ENCODE measurements around the gene C2CD3.

C2CD3 gene

DNA sequence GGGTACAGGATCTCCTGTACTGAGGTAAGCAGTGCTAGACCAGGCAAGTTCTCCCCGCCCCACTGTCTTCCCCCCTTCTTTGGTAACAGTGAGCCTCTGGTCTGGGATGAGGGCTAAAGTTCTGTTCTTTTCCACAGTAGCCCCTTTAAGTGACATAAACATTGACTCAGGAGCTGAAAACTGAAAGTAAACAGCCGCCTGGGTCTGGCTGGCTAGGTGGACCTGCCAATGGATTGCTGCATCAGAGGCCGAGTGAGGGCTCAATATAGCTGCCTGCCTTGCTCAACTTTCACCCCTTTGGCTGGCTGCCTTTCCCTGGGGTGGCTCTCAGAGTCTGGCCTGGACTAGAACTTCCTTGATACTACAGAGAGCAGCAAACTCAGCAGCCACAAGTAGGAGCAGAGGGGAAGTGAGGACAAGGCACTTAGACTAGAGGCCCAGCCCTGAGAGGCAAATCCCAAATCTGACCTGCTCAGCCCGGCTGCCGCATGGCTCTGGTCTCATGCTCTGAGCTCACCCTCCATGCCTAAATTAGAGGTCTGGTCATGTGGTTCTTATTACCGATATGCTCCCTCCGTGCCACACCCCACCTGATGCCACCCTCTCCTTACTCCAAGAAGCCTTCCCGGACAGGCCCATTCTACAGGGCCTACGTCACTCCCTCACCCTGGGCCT is 152.3 kb downstream of the C2CD3 start:
- DNase-seq (ENCODE audit: low read depth), result peak; percentile 95

DNA sequence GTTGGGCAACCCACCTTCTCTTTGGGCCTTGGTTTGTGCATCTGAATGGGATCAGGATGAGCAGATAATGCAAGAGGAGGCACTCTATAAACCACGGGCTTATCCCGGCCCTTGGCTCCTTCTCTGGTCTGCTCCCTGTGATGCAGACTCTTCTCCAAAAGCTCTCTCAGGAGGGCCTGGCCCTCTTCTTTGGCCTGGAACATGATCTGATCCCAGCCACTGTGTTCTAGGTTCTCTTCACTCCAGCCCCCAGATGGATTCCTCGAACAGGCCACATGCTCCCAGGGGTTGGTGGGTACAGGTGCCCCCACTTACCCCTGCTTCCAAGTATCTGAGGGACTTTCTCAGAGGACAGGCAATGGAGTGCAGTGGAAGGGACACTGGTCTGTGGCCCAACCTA is 153.2 kb downstream of the C2CD3 start:
- no peak for DNase-seq (ENCODE audit: low read depth)

GRCh38 chr11:74015919-74016684 is 154.7 kb downstream of the C2CD3 start:
- DNase-seq (ENCODE audit: low read depth), result no peak

GRCh38 chr11:74014880-74015279 is 155.9 kb downstream of the C2CD3 start:
- no peak for DNase-seq (ENCODE audit: low read depth)

DNA sequence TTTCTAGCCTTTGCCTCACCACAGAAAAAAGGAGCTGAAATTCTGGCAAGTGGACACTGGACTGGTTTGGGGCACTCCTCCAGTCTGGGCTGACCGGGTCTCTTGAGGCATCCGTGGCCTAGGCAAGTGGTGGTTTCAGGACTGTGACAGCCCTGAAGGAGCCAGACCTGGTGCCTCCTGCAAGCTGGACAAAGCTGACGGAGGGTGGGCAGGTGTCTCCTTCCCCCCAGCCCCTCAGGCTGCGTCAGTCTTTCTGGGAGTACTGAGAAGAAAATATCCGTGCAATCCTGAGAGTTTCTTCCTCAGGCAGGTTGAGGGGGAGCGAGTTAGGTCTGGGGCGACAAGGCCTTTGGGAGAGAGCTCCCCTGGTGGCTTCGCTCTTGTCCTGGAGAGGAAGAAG is 157.7 kb downstream of the C2CD3 start:
- DNase-seq (ENCODE audit: low read depth), result no peak

- no peak for DNase-seq (ENCODE audit: low read depth)
These were observed 158.6 kb downstream of the C2CD3 start for GRCh38 chr11:74012074-74012809.

- peak; percentile 73 for DNase-seq (ENCODE audit: low read depth)
These were observed 159.3 kb downstream of the C2CD3 start for GRCh38 chr11:74011360-74012073.

- DNase-seq (ENCODE audit: low read depth), result no peak
These were observed 160.2 kb downstream of the C2CD3 start for GRCh38 chr11:74010306-74011300.

DNA sequence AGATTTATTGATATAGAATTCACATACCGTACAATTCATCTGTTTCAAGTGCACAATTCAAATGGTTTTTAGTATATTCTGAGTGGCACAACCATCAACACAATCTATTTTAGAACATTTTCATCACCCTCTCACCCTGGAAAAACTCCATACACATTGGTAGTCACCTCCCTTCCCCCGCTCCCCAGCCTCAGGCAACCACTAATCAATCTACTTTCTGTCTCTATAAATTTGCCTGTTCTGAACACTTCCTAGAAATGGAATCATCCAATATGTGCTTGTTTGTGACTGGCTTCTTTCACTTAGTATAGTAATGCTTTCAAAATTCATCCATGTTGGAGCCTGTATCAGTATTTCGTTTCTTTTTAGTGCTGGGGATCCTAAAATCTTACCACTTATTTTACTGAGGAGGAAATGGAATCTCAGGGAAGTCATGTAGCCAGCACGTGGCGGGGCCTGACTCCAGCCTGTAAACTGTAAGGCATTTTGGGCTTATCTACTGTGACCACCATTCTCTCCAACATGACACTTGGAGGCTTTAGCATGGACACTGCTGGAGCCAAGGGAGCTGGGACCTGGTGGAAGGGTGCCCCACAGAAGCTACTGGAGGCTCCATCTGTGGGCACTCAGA is 161.0 kb downstream of the C2CD3 start:
- no peak for DNase-seq (ENCODE audit: low read depth)

DNA sequence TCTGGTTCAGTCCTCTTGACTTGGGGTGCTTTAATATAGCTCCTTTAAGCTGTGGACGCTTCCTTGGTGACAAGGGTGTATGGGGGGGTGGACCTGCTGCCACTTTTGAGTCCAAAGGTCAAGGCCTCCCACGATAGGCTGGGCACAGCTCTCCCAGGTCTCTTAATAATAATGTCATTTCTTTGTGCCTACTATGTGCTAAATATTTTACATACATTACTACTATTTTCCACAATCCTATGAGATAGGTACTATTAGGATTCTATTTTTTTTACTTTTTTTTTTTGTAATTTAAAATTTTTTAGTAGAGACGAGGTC is 161.6 kb downstream of the C2CD3 start:
- no peak for DNase-seq (ENCODE audit: low read depth)

DNA sequence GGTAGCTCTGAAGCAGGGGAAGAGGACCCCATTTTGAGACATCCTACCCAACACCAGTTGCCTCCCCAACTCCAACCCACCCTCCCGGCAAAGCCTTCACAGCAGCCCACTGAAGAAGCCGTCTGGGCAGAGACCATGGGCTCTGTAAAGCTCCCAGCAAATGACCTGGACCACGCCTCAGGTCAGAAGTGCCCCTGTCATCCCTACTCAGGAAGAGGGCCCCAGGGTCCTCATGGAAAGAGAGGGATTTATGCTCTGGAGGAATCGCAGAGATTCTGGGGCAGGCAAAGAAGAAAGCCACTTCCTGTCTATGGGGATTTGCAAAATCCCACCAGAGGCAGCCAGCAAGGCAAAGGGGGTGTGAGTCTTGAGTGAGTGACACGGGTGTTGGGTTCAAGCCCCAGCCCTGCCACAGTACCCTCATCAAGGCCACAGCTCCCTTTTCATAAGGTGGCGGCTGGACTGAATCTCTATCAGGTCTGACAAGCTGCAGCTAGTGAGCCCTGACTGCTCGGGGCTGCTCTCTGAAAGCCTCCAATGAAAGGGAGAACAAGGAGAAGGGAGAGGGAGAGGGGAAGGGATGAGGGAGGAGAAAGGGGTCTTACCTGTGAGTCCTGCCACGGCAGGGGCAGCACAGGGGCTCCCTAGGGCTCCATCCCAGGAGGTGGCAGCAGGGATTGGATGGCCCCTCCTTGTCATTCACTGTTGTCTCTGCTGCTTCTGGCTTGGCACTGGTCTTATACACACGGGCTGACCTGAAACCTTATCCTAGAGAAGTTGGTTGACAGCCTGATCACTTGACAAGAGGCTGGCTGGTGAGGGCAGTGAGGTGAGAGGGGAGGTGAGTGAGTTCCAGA is 162.2 kb downstream of the C2CD3 start, which contains the start of gene UCP3:
TSS of gene UCP3 (minus strand) at position 713 of the 857 bp plus-strand sequence. CDS start 2,043 bp downstream, outside the sequence.
- DNase-seq (ENCODE audit: low read depth), result no peak

DNA sequence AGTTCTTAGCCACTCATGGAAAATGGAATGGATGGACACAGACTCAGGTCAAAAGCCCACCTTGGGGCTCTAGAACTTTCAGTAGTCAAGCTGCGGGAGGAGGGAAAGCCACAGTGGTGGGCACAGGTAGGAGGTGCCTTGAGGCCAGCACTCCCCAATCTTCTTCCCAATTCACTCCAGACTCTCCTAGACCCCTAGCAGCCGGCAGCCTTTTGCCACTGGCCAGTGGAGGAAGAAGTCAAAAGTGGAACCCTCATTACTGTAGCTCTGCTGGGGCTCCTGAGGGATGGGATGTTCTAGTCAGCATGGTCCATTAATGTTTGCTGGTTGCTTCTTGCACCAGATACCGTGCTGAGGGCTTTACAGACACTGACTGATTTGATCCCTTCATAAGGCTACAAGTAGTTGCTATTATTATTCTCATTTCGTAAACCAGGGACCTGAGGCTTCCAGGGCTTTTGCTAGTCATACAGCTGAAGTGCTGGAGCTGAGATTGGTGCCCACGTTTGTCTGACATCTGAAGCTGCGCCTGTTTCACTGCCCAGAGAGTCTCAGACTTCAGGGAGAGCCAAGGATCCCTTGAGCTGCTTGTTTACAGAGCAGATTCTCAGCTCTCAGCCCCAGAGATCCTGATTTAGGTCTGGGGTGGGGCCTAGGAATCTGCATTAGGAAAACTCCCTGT is 163.0 kb downstream of the C2CD3 start:
- DNase-seq (ENCODE audit: low read depth), result no peak

GRCh38 chr11:74006743-74007304 is 164.0 kb downstream of the C2CD3 start:
- DNase-seq (ENCODE audit: low read depth), result no peak

DNA sequence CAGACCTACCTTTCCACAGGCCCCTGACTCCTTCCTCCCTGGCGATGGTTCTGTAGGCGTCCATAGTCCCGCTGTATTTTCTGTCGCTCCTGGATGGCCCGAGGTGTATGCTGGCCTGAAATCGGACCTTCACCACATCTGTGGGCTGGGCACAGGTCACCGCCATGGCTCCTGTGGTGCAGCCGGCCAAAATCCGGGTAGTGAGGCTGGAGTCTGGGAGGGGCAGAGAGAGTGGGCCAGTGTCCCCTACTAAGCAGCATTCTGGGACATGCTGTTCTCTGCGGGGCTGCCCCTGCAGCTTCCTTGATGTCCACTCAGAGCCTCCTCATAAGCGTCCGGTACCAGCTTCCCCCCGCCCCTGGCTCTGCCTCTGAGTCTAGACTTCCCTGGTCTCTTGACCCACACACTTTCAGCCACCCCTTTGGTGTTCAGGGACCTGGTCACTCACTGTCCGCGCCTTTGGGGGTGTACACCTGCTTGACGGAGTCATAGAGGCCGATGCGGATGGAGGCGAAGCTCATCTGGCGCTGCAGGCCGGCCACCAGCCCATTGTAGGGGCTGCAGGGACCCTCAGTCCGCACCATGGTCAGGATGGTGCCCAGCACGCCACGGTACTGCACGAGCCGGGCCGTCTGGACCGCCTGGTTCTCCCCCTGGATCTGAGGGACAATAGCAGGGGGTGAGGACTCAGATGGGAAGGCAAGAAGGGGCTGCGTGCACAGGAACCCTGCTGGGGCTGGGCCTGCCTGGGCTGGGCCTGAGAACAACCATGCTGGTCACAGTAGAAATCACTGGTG is 164.9 kb downstream of the C2CD3 start:
- no peak for DNase-seq (ENCODE audit: low read depth)

GRCh38 chr11:74004759-74005615 is 165.8 kb downstream of the C2CD3 start:
- DNase-seq (ENCODE audit: low read depth), result no peak

DNA sequence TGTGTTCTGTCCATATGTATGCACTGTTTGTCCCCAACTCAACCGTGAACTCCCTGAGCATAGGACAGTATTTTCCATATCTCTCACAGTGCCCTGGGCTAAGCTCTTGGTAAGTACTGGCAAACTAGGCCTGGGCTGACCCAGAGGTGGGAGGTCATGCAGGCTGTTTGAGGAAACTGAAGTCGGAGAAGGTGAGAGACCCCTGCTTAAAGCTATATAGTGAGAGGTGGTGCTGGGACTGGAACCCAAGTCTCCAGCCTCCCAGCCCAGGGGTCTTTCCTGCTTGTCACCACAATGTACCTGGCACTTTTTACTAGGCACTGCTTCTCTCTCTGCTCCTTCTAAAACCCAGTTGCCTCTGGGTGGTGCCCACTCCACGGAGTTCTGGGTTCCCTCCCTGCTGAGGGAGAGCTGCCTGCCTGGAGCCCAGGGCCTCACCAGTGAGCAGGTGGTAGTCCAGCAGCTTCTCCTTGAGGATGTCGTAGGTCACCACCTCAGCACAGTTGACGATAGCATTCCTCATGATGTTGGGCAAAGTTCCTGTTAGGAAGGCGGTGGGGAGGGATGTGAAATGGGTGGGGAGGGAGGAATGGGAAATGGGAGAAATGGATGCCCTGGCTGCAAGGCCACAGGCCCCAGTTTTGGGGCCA is 166.6 kb downstream of the C2CD3 start:
- DNase-seq (ENCODE audit: low read depth), result no peak

Data from iris pigment epithelial cell (primary cell).